ENCODE data around the gene IRF8. TPM values are rescaled to one million over a fixed set of nuclear protein-coding genes. Genes with fewer than 3 reads are reported as not detected.
"Not testable (repeated sequence)": the region's sequence is repeated elsewhere in the genome, so short reads cannot be mapped to it uniquely, and the experiment has no call there.

The IRF8 gene
- total RNA-seq, 1 donor from 2014 or later = 37.8 TPM

DNA sequence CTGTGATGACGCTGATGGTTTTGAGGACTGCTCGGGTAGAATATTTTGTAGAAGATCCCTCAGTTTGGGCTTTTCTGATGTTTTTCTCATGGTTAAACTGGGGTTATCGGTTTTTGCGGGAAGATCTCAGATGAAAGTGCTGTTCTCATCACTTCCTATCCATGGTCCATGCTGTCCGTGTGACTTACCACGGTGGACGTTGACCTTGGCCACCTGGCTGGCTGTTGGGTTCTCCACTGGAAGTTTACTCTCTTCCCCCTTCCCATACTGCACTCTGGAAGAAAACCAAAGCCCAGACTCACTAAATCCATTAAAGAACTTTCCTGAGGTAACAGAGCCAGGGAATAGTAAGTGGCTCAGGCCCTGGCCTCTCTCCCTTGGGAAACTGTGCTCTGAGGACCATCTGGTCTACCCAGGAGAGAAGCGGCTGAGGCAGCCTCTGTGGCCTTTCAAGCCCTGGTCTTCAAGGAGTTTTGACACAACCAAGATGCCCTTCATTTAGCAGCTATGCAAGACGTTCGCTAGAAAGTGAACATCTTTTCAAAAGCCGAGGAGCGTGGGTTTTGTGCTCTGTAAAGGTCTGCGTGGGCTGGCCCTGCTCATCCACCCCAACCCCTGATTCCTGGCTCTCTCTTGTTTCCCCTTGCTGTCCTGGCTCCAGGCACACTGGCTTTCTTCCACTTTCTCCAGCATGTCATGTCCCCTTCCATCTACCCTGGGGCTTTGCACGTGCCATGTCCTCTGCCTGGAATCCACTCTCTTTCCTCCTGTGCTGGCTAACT, 43.1 kb downstream of the IRF8 start:
- intact Hi-C loops (cut with micrococcal nuclease) = no loop called here
- peaks cover 5% of the 10 kb centered on the region for H3K27me3 Mint-ChIP-seq (ENCODE audit: low read depth)
- H3K27ac Mint-ChIP-seq = no peak overlapping the region
- H3K4me1 Mint-ChIP-seq (ENCODE audit: low read depth) = peaks cover 54% of the 10 kb centered on the region
- no peak overlapping the region for H3K4me3 Mint-ChIP-seq (ENCODE audit: low read depth)
- H3K9me3 Mint-ChIP-seq = peaks cover 4% of the 10 kb centered on the region
- no peak for DNase-seq (ENCODE audit: low spot score)
- H3K36me3 Mint-ChIP-seq (ENCODE audit: low read depth) = peaks cover 4% of the 10 kb centered on the region

DNA sequence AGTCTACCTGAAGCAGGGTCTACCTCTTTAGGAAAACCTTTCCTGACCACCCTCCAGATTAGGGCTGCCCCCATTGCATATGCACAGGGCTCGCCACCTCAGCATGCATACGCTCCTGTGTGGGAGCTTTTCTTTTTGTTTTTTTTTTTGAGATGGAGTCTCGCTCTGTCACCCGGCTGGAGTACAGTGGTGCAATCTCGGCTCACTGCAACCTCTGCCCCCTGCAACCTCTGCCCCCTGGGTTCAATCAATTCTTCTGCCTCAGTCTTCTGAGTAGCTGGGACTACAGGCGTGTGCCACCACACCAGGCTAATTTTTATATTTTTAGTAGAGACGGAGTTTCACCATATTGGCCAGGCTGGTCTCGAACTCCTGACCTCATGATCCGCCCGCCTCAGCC, 43.7 kb downstream of the IRF8 start:
- not testable (repeated sequence) for H3K27me3 Mint-ChIP-seq (ENCODE audit: low read depth); H3K27ac Mint-ChIP-seq
- H3K4me1 Mint-ChIP-seq (ENCODE audit: low read depth) = peaks cover 51% of the 10 kb centered on the region

DNA sequence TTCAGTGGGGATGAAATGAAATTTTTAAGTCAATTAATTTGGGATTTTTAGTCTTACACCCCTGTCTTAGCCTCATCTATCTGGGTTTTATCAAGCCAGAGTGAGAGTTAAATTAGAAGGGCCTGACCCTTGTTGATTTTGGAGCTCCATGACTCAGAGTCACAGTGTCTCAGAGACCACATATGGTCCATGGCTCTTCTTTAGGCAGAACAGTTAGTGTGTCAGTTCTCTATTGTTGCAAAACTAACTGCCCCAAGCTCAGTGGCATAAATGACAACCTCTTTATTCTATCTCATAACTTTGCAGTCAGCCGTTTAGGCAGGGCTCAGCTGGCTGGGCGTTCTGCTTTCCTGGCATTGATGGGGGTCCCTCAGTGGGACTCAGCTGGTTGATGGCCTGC, 44.7 kb downstream of the IRF8 start:
- Mint-ChIP-seq H3K27me3 (ENCODE audit: low read depth) (peaks cover 10% of the 10 kb centered on the region), H3K4me3 (ENCODE audit: low read depth) (no peak overlapping the region), H3K4me1 (ENCODE audit: low read depth) (peaks cover 53% of the 10 kb centered on the region), H3K36me3 (ENCODE audit: low read depth) (no peaks in the 10 kb centered on the region), H3K9me3 (no peaks in the 10 kb centered on the region), H3K27ac (peak overlapping the region; percentile 74)
- DNase-seq (ENCODE audit: low spot score) = no peak
- intact Hi-C loops (cut with micrococcal nuclease) = loop anchor here (2.0 kb wide), 1 partner anchor 15 kb away; no protein-coding TSS in a partner anchor

More for the DNA sequence above, 43.7 kb downstream of the IRF8 start:
- H3K4me3 Mint-ChIP-seq (ENCODE audit: low read depth); intact Hi-C loops (cut with micrococcal nuclease); DNase-seq (ENCODE audit: low spot score); H3K9me3 Mint-ChIP-seq; H3K36me3 Mint-ChIP-seq (ENCODE audit: low read depth): not testable (repeated sequence)

DNA sequence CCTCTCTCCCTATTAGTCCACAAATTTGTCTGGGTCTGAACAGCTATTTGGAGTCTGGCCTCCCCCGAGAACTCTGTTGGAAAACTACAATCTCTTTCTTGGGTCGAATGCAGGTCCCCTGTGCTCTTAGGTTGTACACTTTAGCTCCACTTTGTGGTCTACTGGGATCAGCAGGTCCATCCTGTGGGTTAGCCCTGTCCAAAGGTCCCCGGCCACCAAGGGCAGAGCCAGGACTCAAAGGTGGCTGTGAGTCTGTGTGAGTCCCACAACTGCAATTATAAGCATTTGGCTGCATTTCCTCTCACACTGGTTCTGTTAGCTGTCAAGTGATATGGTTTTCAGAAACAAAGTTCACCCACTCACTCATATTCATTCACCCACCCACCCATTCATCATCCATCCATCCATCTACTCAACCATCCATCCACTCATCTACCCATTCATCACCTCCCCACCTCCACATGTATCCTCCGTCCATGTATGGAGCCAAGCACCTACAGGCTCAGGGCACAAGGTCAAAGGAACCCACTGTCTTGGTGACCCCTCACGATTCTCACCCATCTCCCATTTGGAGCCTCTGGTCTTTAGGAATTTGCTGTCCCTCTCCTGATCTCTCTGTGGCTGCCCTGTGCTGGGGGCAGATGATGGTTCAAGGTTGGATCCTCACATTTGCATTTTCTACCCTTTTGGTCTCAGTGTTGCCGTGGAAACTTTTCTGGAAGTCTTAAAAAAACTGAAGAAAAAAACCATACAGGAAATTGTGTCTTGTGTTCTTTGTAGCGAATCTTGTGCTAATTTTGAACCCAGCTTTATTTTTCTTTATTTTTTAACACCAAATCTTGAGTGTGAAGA, 45.8 kb downstream of the IRF8 start:
- DNase-seq (ENCODE audit: low spot score) = no peak
- Mint-ChIP-seq H3K4me3 (ENCODE audit: low read depth) (peak overlapping the region; percentile 9), H3K9me3 (no peaks in the 10 kb centered on the region), H3K27me3 (ENCODE audit: low read depth) (peaks cover 14% of the 10 kb centered on the region), H3K27ac (peak overlapping the region; percentile 74), H3K36me3 (ENCODE audit: low read depth) (no peaks in the 10 kb centered on the region), H3K4me1 (ENCODE audit: low read depth) (peaks cover 53% of the 10 kb centered on the region)
- intact Hi-C loops (cut with micrococcal nuclease) = loop anchor here (1.0 to 2.0 kb wide), 2 partner anchors 8 to 16 kb away; no protein-coding TSS in a partner anchor

DNA sequence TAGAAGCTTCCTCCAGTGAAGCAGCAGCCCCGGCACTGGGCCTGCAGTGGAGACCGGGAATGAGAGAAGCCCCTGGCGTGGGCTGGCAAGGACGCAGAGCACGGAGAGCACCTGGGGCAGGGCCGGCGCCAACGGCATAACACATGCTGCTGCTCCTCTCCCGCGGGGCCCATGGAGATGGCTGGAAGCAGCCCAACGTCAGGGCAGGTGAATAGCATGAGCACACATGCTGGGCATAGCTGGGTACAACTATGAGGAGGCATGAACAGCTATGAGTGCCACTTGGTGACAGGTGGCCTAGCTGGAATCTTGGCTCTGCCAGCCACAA, 46.4 kb downstream of the IRF8 start:
- Mint-ChIP-seq H3K27me3 (ENCODE audit: low read depth) (peaks cover 19% of the 10 kb centered on the region), H3K9me3 (no peaks in the 10 kb centered on the region), H3K4me3 (ENCODE audit: low read depth) (peak overlapping the region; percentile 4), H3K4me1 (ENCODE audit: low read depth) (peaks cover 49% of the 10 kb centered on the region), H3K36me3 (ENCODE audit: low read depth) (no peaks in the 10 kb centered on the region), H3K27ac (peak overlapping the region; percentile 74)
- intact Hi-C loops (cut with micrococcal nuclease) = loop anchor here (1.0 to 2.0 kb wide), 2 partner anchors 9 to 17 kb away; no protein-coding TSS in a partner anchor
- no peak for DNase-seq (ENCODE audit: low spot score)

DNA sequence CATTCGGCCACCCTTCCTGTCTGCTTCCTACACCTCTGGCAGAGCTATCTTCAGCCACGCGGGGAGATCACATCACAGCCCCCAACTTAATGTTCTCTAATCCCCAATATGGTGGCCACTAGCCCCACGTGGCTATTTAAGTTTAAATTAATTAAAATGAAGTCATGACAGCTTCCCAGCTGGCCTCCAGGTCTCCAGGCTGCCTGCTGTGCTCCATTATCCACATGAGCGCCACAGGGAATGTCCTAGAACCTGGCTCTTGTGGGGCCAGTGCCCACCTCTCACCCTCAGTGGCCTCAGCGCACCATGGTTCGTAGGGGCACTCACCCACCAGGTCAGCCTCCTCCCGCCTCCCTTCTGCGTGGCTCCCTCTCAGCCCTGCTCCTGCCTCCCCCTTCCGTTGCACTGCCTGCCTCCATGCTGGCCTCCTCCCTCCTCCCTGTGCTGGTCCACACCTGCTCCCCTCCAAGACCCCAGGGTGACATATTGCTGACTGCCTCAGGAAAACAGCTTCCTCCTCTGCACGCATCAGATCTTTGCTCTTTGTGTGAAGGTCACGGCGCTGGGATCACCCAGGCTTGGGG, 47.7 kb downstream of the IRF8 start:
- intact Hi-C loops (cut with micrococcal nuclease) = no loop called here
- DNase-seq (ENCODE audit: low spot score) = no peak
- no peak overlapping the region for H3K27ac Mint-ChIP-seq
- H3K4me3 Mint-ChIP-seq (ENCODE audit: low read depth) = no peak overlapping the region
- H3K36me3 Mint-ChIP-seq (ENCODE audit: low read depth) = no peaks in the 10 kb centered on the region
- H3K4me1 Mint-ChIP-seq (ENCODE audit: low read depth) = peaks cover 49% of the 10 kb centered on the region
- peaks cover 21% of the 10 kb centered on the region for H3K27me3 Mint-ChIP-seq (ENCODE audit: low read depth)
- H3K9me3 Mint-ChIP-seq = no peaks in the 10 kb centered on the region

DNA sequence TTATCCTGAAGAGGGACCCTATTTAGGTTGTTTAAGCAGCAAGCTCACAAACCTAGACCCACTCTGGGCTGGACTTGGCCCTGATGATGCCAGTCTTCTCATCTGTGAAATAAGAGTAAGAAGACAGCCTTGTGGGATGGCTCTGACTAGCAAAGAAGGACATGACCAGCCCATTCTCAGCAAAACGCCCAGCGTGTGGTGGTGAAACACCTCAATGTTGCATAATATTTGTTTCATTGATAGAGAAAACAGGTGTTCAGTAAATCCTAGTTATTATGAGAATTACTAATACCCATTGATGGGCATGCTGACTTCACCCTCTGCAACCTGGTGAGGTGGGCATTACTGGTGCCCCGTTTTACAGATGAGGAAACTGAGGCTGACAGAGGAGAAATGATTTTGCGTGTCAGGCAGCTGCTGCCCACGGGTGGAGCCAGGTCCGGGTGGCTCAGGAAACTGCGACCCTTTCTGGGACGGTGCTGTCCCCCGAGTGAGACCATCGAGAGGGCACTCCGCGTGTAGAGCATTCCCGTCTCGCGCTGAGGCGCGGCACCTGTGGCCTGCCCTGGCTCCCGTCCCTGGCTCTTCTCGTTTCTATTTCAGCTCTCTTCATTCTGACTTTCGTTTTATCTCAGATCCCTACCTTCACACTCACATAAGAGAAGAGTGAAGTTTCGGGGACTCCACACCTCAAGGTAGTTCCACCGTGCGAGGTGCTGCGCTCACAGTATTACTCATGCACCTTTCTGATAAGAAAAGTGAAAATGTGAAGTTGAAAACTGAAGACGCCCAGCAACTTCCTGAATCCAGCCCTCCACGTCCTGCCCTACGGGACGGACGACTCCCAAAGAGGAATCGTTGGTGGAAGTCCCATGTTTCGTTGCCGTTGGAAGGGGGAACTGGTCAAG, 48.5 kb downstream of the IRF8 start:
- Mint-ChIP-seq H3K9me3 (no peaks in the 10 kb centered on the region), H3K27me3 (ENCODE audit: low read depth) (peaks cover 20% of the 10 kb centered on the region), H3K27ac (no peak overlapping the region), H3K4me1 (ENCODE audit: low read depth) (peaks cover 44% of the 10 kb centered on the region), H3K36me3 (ENCODE audit: low read depth) (no peaks in the 10 kb centered on the region), H3K4me3 (ENCODE audit: low read depth) (peak overlapping the region; percentile 47)
- intact Hi-C loops (cut with micrococcal nuclease) = no loop called here
- peak; percentile 18 for DNase-seq (ENCODE audit: low spot score)

DNA sequence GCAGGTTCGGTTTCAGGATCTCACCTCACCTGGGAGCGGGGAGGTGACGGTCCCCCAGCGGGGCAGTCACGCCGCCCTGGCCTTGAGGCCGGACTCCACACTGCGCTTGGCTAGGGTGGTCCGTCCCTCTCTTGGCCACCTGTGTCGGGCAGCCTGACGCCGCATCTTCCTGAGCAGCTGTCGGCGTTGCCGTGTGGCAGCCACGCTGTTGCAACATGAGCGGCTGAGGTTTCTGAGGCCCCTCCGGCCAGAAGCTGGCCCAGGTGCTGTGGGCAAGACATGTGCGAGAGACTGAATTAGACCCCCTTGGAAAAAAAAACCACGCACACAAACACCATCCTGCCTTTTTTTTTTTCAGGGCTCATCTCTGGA, 49.2 kb downstream of the IRF8 start:
- Mint-ChIP-seq H3K27ac (no peak overlapping the region), H3K27me3 (ENCODE audit: low read depth) (peaks cover 20% of the 10 kb centered on the region), H3K9me3 (no peaks in the 10 kb centered on the region), H3K4me3 (ENCODE audit: low read depth) (no peak overlapping the region), H3K4me1 (ENCODE audit: low read depth) (peaks cover 42% of the 10 kb centered on the region), H3K36me3 (ENCODE audit: low read depth) (no peaks in the 10 kb centered on the region)
- intact Hi-C loops (cut with micrococcal nuclease) = no loop called here
- DNase-seq (ENCODE audit: low spot score) = no peak

DNA sequence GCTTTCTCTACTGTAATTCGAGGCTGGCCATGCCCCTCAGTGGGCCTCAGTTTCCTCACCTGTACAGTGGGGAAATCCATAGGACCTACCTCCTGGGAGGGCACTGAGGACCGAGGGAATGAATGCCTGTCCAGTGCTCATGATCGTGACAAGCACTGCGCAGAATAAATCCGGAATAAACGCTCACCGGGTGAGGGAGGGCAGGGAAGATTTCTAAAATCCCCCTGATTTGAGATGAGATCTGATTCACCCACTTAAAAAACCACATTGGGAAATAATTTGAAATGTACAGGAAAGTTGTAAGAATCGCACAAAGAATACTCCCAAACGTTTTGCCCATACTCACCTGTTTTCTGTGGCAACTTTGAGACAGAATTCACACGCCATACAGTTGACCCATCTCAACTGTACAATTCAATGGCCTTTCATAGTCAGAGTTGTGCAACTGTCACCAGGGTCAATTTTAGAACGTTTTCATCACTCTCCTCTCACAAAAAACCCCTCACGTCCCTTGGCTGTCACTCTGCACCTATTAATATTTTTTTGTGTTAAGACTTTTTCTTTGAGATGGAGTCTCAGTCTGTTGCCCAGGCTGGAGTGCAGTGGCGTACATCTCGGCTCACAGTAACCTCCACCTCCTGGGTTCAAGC, 49.8 kb downstream of the IRF8 start:
- H3K4me3 Mint-ChIP-seq (ENCODE audit: low read depth) = no peak overlapping the region
- DNase-seq (ENCODE audit: low spot score) = no peak
- H3K4me1 Mint-ChIP-seq (ENCODE audit: low read depth) = peaks cover 37% of the 10 kb centered on the region
- H3K9me3 Mint-ChIP-seq = no peaks in the 10 kb centered on the region
- no peaks in the 10 kb centered on the region for H3K36me3 Mint-ChIP-seq (ENCODE audit: low read depth)
- H3K27ac Mint-ChIP-seq = no peak overlapping the region
- H3K27me3 Mint-ChIP-seq (ENCODE audit: low read depth) = peaks cover 20% of the 10 kb centered on the region
- intact Hi-C loops (cut with micrococcal nuclease) = no loop called here

DNA sequence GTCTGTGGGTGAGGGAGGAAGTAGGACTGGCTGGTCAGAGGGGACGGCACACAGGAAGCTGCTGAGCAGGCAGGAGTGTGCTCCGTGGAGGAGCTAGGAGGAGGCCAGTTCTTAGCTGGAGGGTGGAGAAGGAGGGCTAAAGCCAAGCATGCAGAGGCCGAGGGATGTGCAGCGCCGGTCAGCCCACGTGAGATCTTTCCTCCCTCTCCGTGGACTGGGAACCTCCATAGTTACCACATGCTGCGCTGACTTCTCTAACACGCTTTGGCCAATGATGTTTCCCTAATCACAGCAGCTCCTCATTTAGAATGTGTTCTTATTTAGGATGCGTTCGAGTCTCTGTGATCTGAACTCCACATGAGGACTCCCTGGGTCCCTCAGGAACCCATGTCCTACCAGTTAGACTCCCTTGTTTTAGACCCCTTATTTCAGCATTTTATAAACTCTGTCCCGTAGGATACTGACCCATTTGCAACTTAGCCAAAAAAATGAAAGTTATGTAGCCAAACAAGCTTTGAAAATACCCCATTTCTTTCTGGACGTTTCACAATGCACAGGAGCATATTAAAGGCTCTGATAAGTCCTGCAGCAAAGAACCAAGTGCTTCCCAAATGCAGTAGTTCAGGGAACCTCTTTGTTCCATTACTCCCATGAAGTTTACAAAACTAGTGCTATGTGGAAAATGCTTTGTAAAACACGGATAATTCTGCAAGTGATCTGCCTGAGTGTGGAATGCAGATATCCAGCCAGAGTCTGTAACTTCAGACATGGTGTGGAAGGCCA, 51.4 kb downstream of the IRF8 start:
- H3K9me3 Mint-ChIP-seq = no peaks in the 10 kb centered on the region
- H3K4me1 Mint-ChIP-seq (ENCODE audit: low read depth) = peaks cover 21% of the 10 kb centered on the region
- peaks cover 20% of the 10 kb centered on the region for H3K27me3 Mint-ChIP-seq (ENCODE audit: low read depth)
- DNase-seq (ENCODE audit: low spot score) = no peak
- no peak overlapping the region for H3K27ac Mint-ChIP-seq
- intact Hi-C loops (cut with micrococcal nuclease) = no loop called here
- no peaks in the 10 kb centered on the region for H3K36me3 Mint-ChIP-seq (ENCODE audit: low read depth)
- no peak overlapping the region for H3K4me3 Mint-ChIP-seq (ENCODE audit: low read depth)

DNA sequence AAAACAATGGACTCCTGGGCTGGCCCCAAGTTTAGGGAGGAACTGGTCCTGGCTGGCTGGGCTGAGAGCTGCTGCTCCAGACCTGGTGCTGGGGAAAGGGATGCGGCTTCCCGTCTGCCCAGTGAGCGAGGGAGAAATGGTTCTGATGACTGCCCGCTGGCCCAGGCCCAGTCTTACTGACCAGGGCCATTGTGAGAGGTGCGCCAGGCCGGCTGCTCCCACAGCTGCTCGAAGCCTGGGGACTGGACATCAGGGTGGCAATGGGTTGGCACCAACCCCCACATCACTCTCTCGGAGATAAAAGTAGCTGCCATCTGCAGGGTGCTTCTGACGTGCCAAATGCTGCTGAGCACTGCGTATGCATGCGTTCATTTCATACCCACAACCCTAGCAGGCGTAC, 53.2 kb downstream of the IRF8 start:
- Mint-ChIP-seq H3K4me1 (ENCODE audit: low read depth) (peaks cover 13% of the 10 kb centered on the region), H3K27ac (no peak overlapping the region)
- DNase-seq (ENCODE audit: low spot score) = no peak

More for the DNA sequence above, 53.2 kb downstream of the IRF8 start:
- Mint-ChIP-seq H3K9me3 (no peaks in the 10 kb centered on the region), H3K27me3 (ENCODE audit: low read depth) (peaks cover 16% of the 10 kb centered on the region), H3K4me3 (ENCODE audit: low read depth) (no peak overlapping the region), H3K36me3 (ENCODE audit: low read depth) (no peaks in the 10 kb centered on the region)
- intact Hi-C loops (cut with micrococcal nuclease) = no loop called here

Measured in activated T-helper 2 cell treated with anti-CD3 and anti-CD28 coated beads, Interferon-gamma antibody, Interleukin-2, Interleukin-4, amounts not matched to agents 10 μg/mL and 5 μg/mL and 100 μg/mL, durations not matched to agents 14 hours and 24 hours and 36 hours (primary cell).